ENCODE data around the gene FBXO45. TPM values are rescaled to one million over a fixed set of nuclear protein-coding genes. Genes with fewer than 3 reads are reported as not detected.

FBXO45 gene
- total and polyA plus RNA-seq, 2 of the 4 experiments (the other 2 are of a cell fraction), result 3.8 to 5.0 TPM

DNA sequence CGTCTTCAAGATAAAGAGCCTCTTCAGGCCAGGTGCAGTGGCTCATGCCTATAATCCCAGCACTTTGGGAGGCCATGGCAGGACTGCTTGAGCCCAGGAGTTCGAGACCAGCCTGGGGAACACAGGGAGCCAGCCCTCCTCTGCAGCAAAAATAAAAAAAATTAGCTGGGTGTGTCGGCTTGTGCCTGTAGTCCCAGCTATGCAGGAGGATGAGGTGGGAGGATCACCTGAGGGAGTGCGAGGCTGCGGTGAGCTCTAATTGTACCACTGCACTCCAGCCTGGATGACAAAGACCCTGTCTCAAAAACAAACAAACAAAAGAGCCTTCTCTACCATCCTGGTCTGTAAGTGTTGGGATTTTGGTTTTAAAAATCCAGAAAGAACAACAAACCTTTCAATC lies 11.2 kb upstream of the FBXO45 start:
- H3K4ac ChIP-seq (ENCODE audit: low read depth, low read length), result no peak overlapping the region
- H3K27me3 ChIP-seq (ENCODE audit: control insufficient read depth, insufficient read depth, low read length), result no peaks in the 10 kb centered on the region
- H4K20me1 ChIP-seq (ENCODE audit: insufficient read depth, low read length), result no peaks in the 10 kb centered on the region
- H4K91ac ChIP-seq (ENCODE audit: insufficient read depth, low read depth, low read length), result no peak overlapping the region
- no peak overlapping the region for H3K14ac ChIP-seq (replicated peaks; ENCODE audit: low read depth, low read length)
- H3K56ac ChIP-seq (ENCODE audit: extremely low read depth, insufficient read depth, low read length), result no peak overlapping the region
- H4K5ac ChIP-seq (ENCODE audit: low read depth, low read length), result no peak overlapping the region
- no TSS peak for BruUV-seq (replicated peaks)
- dilution Hi-C loops (cut with HindIII; ENCODE audit: low sequenced_read_pairs, unreplicated experiment) (no loop called here), intact Hi-C loops (cut with micrococcal nuclease) (no loop called here), in situ Hi-C loops (cut with MboI; ENCODE audit: low sequenced_read_pairs) (no loop called here)
- H2AFZ ChIP-seq (replicated peaks; ENCODE audit: low read length, poor library complexity), result no peak overlapping the region
- no peak overlapping the region for H2BK20ac ChIP-seq (ENCODE audit: low read depth, low read length)
- TF ChIP-seq RCOR1 (IDR thresholded peaks at IDR 0.05; ENCODE audit: insufficient replicate concordance, low read length) (no peak), USF2 (IDR thresholded peaks at IDR 0.05; ENCODE audit: low read depth, low read length) (no peak), BHLHE40 (IDR thresholded peaks at IDR 0.05; ENCODE audit: low read depth, low read length) (no peak), MAFK (IDR thresholded peaks at IDR 0.05; ENCODE audit: low read depth, low read length) (no peak), MXI1 (IDR thresholded peaks at IDR 0.05; ENCODE audit: borderline replicate concordance, low read depth, low read length) (no peak), CHD1 (IDR thresholded peaks at IDR 0.05; ENCODE audit: low read depth, low read length) (no peak), CEBPB (IDR thresholded peaks at IDR 0.05; ENCODE audit: low read depth, low read length) (no peak), RAD21 (IDR thresholded peaks at IDR 0.05; ENCODE audit: low read length) (no peak), NFE2L2 (IDR thresholded peaks at IDR 0.05; ENCODE audit: low read depth, low read length) (no peak), SMC3 (IDR thresholded peaks at IDR 0.05; ENCODE audit: low read depth, low read length) (no peak), POLR2A (IDR thresholded peaks at IDR 0.05; ENCODE audit: low read depth, low read length) (no peak), MAZ (IDR thresholded peaks at IDR 0.05; ENCODE audit: borderline replicate concordance, low read depth, low read length) (no peak), RFX5 (IDR thresholded peaks at IDR 0.05; ENCODE audit: low read depth, low read length) (no peak), ELK1 (IDR thresholded peaks at IDR 0.05; ENCODE audit: borderline replicate concordance, low read depth, low read length) (no peak), FOS (IDR thresholded peaks at IDR 0.05; ENCODE audit: low read depth, low read length) (no peak)
- TF ChIP-seq, protein P1, sequence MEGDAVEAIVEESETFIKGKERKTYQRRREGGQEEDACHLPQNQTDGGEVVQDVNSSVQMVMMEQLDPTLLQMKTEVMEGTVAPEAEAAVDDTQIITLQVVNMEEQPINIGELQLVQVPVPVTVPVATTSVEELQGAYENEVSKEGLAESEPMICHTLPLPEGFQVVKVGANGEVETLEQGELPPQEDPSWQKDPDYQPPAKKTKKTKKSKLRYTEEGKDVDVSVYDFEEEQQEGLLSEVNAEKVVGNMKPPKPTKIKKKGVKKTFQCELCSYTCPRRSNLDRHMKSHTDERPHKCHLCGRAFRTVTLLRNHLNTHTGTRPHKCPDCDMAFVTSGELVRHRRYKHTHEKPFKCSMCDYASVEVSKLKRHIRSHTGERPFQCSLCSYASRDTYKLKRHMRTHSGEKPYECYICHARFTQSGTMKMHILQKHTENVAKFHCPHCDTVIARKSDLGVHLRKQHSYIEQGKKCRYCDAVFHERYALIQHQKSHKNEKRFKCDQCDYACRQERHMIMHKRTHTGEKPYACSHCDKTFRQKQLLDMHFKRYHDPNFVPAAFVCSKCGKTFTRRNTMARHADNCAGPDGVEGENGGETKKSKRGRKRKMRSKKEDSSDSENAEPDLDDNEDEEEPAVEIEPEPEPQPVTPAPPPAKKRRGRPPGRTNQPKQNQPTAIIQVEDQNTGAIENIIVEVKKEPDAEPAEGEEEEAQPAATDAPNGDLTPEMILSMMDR (conservative IDR thresholded peaks at IDR 0.05; ENCODE audit: low read depth, low read length), result no peak
- H4K8ac ChIP-seq (ENCODE audit: low read depth in 2 of 2, low read length in 2 of 2), result no peak overlapping the region
- ChIA-PET POLR2A (ENCODE audit: unreplicated experiment) (no interaction called here), CTCF (interaction anchor here (0.7 kb wide), 1 partner anchor 14 kb away, joined by 3 read pairs; no protein-coding TSS in a partner anchor)
- no peak overlapping the region for H2BK15ac ChIP-seq (ENCODE audit: low read depth, low read length)
- H3K4me1 ChIP-seq (ENCODE audit: control insufficient read depth, insufficient read depth, low read length), result no peaks in the 10 kb centered on the region
- H3K4me3 ChIP-seq (ENCODE audit: insufficient read depth, low read depth, low read length), result no peak overlapping the region
- no peak overlapping the region for H3K4me2 ChIP-seq (ENCODE audit: low read depth, low read length)
- H3K36me3 ChIP-seq (ENCODE audit: control insufficient read depth, insufficient read depth, low read length), result peaks cover 9% of the 10 kb centered on the region
- H3K79me1 ChIP-seq (ENCODE audit: low read depth in 1 of 2, low read length in 2 of 2), result peaks cover 18 to 23% of the 10 kb centered on the region in 2 experiments
- H2BK120ac ChIP-seq (ENCODE audit: low read depth, low read length), result no peak overlapping the region
- WGBS, 2 experiments (ENCODE audit: extremely low coverage in 2 of 2, insufficient read length in 1 of 2), result no CpG with 5 or more reads among the region's 5 CpGs
- no peak overlapping the region for H3K18ac ChIP-seq (ENCODE audit: low read depth, low read length)
- H2BK5ac ChIP-seq (ENCODE audit: low read depth, low read length, poor library complexity, severe bottlenecking), result no peak overlapping the region
- ATAC-seq (ENCODE audit: low read depth) (no peak), DNase-seq (no peak)
- no peak overlapping the region for H2AK9ac ChIP-seq (replicated peaks; ENCODE audit: low read depth, low read length, poor library complexity)
- no peak overlapping the region for H3K9ac ChIP-seq (ENCODE audit: low read depth, low read length)
- no peak overlapping the region for H3K27ac ChIP-seq (ENCODE audit: insufficient read depth, low read length)
- H3K9me1 ChIP-seq (ENCODE audit: insufficient read depth, low read length), result peaks cover 9% of the 10 kb centered on the region
- H3K9me3 ChIP-seq (ENCODE audit: control insufficient read depth, insufficient read depth, low read length), result no peaks in the 10 kb centered on the region
- H3K23ac ChIP-seq (ENCODE audit: low read depth, low read length), result no peak overlapping the region
- no peak overlapping the region for H2AK5ac ChIP-seq (ENCODE audit: low read depth, low read length)
